GM12892 (cell line): ENCODE results near the gene OSBPL6.
"Not testable (repeated sequence)": the region's sequence is repeated elsewhere in the genome, so short reads cannot be mapped to it uniquely, and the experiment has no call there.

Experiments used
- DNase-seq: peaks from one replicate; pipeline ENCODE4 v3.0.0; 2011; ENCODE audit not compliant: insufficient read length
- FAIRE-seq: peaks from 2 replicates; lab custom pipeline; 2011; peaks lifted over from hg19 to GRCh38; lab: Jason Lieb, UNC
- POLR2A ChIP-seq: IDR thresholded peaks from 2 replicates; pipeline ENCODE4 v1.6.1; 2011; ENCODE audit warnings: low read depth, low read length, control low read depth
- POLR2AphosphoS5 ChIP-seq: IDR thresholded peaks from 2 replicates; pipeline ENCODE4 v1.6.1; 2011; ENCODE audit warnings: low read depth, low read length, control low read depth
- TAF1 ChIP-seq: IDR thresholded peaks from 2 replicates; pipeline ENCODE4 v1.6.1; 2011; ENCODE audit warnings: low read depth, mild to moderate bottlenecking, control low read depth, low read length, borderline replicate concordance

Gene OSBPL6

GRCh38 chr2:178413472-178414265 lies 219.4 kb downstream of the OSBPL6 start:
- DNase-seq = peak; percentile 46
- FAIRE-seq = peak; percentile 81
- TF ChIP-seq POLR2AphosphoS5 (peak; percentile 25; the same call in 1 of the 2 replicates), POLR2A (peak; percentile 80; the same call in 1 of the 2 replicates), TAF1 (peak; percentile 58; the same call in 1 of the 2 replicates)

GRCh38 chr2:178414266-178415247 lies 220.2 kb downstream of the OSBPL6 start:
- TF ChIP-seq POLR2A (peak; percentile 77), POLR2AphosphoS5 (peak; percentile 81), TAF1 (peak; percentile 79; the same call in 1 of the 2 replicates)
- DNase-seq (peak; percentile 44), FAIRE-seq (peak; percentile 96)

- FAIRE-seq = no peak
- TF ChIP-seq TAF1 (no peak), POLR2A (no peak), POLR2AphosphoS5 (no peak)
- DNase-seq = no peak
These were observed 221.7 kb downstream of the OSBPL6 start for GRCh38 chr2:178415979-178416378.

- FAIRE-seq (no peak), DNase-seq (no peak)
These were observed 223.6 kb downstream of the OSBPL6 start for GRCh38 chr2:178417916-178418315.

GRCh38 chr2:178418426-178418825 lies 224.1 kb downstream of the OSBPL6 start:
- no peak for FAIRE-seq
- TF ChIP-seq TAF1 = no peak
- no peak for TF ChIP-seq POLR2AphosphoS5
- no peak for TF ChIP-seq POLR2A

More at GRCh38 chr2:178417916-178418315, 223.6 kb downstream of the OSBPL6 start:
- TF ChIP-seq TAF1 (no peak), POLR2A (no peak), POLR2AphosphoS5 (no peak)

GRCh38 chr2:178419123-178419522 lies 224.8 kb downstream of the OSBPL6 start:
- DNase-seq = no peak

More at GRCh38 chr2:178418426-178418825, 224.1 kb downstream of the OSBPL6 start:
- DNase-seq = no peak

GRCh38 chr2:178420463-178420999 lies 226.2 kb downstream of the OSBPL6 start:
- TF ChIP-seq TAF1 = no peak
- TF ChIP-seq POLR2AphosphoS5 = no peak
- no peak for TF ChIP-seq POLR2A
- FAIRE-seq (no peak), DNase-seq (no peak)

More at GRCh38 chr2:178419123-178419522, 224.8 kb downstream of the OSBPL6 start:
- peak; percentile 36 for FAIRE-seq
- no peak for TF ChIP-seq POLR2AphosphoS5
- TF ChIP-seq TAF1 = no peak
- TF ChIP-seq POLR2A = no peak

GRCh38 chr2:178422097-178422496 lies 227.8 kb downstream of the OSBPL6 start:
- no peak for TF ChIP-seq POLR2A
- TF ChIP-seq TAF1 = no peak
- TF ChIP-seq POLR2AphosphoS5 = no peak
- DNase-seq (no peak), FAIRE-seq (no peak)

- peak; percentile 65 for FAIRE-seq
- DNase-seq = not testable (repeated sequence)
These were observed 229.4 kb downstream of the OSBPL6 start for GRCh38 chr2:178423746-178424145.

- DNase-seq = no peak
- no peak for FAIRE-seq
- TF ChIP-seq TAF1 = no peak
These were observed 231.0 kb downstream of the OSBPL6 start for GRCh38 chr2:178425255-178425827.

GRCh38 chr2:178426388-178426787 lies 232.1 kb downstream of the OSBPL6 start:
- TF ChIP-seq POLR2AphosphoS5 (no peak), POLR2A (no peak), TAF1 (no peak)
- no peak for DNase-seq
- FAIRE-seq = no peak
